HG03378 (cell line): ENCODE results near the gene TAGLN.

Experiments used
- ATAC-seq: cut with Tn5 transposase; IDR thresholded peaks from one replicate; pipeline ENCODE4 v1.9.1; 2021; ENCODE audit warnings: mild to moderate bottlenecking, moderate library complexity; ENCODE audit not compliant: unreplicated experiment

The TAGLN gene

GRCh38 chr11:117199053-117199915, at the start of gene TAGLN:
Gene TAGLN (plus strand): TSS chr11:117199370. CDS start chr11:117203014, 3,644 bp downstream.
- ATAC-seq = no peak

DNA sequence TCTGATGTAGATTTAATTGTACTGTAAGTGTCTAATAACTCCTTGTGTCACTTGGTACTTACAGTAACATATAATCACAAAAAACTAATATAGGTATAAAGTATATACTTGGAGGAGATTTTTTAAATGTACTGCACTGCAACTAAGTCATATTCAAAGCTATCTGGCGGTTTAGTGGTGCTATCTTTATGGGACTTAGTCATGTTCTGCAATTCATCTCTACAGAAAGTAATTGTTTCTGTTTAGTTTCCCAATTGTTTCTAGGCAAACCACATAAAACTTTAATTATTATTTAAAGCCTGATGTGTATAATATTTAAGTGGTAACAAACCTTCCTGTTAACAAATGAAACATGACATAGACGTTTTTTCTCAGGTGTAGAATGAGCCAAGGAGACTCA, 47.1 kb upstream of the TAGLN start:
- no peak for ATAC-seq

GRCh38 chr11:117154468-117154867, 44.7 kb upstream of the TAGLN start:
- no peak for ATAC-seq

DNA sequence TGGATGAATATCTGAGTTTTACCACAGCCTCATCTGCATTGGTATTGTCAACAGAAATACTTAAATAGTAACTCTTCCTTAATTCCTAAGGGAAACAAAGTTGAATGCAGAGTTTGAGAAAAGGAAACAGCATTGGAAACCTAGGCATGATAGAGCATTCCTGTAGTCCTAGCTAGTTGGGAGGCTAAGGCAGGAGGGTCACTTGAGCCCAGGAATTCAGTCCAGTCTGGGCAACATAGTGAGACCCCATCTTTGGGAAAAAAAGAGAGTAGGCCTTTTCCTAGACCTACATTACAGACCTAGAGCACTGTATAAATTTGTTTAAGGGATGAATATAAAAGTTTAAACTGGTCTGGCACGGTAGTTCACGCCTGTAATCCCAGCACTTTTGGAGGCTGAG, 41.7 kb upstream of the TAGLN start:
- ATAC-seq = no peak

- ATAC-seq = no peak
Observed at GRCh38 chr11:117159892-117160291, 39.3 kb upstream of the TAGLN start.

- ATAC-seq = no peak
Observed at GRCh38 chr11:117160826-117161225, 38.3 kb upstream of the TAGLN start.

- no peak for ATAC-seq
Observed at GRCh38 chr11:117166491-117166890, 32.7 kb upstream of the TAGLN start.

GRCh38 chr11:117169736-117170135, 29.4 kb upstream of the TAGLN start:
- no peak for ATAC-seq

DNA sequence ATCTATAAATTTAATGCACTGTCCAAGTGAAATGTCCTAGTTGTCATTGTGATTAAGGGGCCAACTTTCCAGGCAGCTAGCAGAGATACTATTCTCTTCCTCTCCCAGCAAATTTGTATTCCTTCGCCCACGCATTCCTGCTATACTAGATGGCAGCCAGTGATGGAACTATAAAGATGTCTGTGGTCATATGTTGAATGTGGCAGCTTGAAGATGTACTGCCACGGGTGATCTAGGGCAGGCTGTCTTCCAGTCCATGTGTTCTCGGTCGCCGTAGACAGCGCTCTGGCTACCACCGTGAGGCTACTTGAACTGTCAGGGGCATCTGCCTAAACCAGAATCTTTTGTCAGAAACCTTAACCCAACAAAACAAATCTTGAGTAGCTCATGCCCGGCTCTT, 29.0 kb upstream of the TAGLN start:
- ATAC-seq = no peak

- no peak for ATAC-seq
Observed at GRCh38 chr11:117171007-117171403, 28.2 kb upstream of the TAGLN start.

DNA sequence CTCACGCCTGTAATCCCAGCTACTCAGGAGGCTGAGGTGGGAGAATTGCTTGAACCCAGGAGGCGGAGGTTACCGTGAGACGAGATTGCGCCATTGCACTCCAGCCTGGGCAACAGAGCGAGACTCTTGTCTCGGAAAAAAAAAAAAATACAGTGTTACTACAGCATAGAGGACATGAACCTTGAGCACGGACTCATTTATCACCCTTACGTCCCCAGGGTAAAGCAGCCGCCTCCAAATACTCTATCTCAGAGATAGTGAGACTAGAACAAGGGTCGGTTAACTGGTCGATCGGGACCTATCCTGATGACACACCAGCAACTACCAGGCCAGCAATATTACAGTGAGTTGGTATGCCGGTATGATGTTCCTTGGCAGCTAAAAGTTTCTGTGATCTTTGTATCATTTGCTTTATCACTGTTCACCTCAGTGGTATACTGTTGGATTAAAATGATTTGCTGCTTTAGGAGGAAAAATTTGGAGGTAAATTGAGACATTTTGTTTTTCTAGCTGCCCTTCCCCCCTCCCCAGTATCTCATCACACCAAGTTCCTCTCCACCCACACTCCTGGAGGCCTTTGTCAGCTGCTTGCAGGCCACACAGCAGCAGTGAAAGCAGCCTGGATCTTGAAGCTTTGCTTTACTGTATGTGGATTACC, 27.6 kb upstream of the TAGLN start:
- ATAC-seq = no peak

DNA sequence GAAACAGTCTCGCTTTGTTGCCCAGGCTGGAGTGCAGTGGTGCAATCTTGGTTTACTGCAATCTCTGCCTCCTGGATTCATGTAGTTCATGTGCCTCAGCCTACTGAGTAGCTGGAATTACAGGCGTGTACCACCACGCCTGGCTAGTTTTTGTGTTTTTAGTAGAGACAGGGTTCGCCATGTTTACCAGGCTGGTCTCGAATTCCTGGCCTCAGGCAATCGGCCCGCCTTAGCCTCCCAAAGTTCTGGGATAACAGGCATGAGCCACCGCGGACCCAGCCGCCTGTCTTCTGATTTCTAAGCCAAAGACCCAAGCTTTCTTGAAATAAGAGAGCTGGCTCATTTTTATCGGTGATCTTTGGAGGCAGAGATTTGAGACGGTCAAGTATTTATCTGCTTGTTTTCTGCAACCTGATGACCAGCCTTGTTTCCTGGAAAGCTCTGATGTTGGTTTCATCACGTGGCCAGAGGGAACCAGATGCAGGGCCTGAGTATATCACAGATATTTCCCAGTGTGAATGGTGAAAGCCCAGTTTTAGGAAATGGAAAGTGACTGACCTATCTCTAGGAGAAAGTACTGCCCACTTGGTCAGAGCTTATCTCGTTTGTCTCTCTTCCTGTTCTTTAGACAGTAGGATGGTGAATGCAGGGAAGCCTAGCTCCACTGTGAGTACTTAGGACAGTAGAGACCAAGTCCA, 26.3 kb upstream of the TAGLN start:
- no peak for ATAC-seq

- no peak for ATAC-seq
Observed at GRCh38 chr11:117175104-117175503, 24.1 kb upstream of the TAGLN start.

- no peak for ATAC-seq
Observed at GRCh38 chr11:117175781-117176180, 23.4 kb upstream of the TAGLN start.

DNA sequence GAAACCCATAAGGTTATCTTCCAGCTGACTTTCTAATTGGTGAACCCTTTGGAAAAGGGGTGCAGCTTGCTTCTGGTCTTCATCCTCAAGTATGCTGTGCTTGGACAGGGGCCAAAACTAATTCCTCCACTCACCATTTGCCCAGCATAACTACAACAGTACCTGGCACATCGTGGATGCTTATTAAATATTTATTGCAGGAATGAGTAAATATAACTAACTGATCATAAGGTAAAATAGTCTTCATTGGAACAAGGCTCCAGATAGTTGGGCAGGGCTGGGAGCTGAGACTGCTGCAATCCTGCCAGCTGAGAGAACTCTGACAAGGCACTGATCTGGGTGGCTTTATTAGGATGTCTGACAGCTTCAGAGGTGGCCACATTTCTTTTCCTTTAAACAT, 23.0 kb upstream of the TAGLN start:
- ATAC-seq = no peak

GRCh38 chr11:117177534-117178209, 21.5 kb upstream of the TAGLN start:
- ATAC-seq = no peak

- ATAC-seq = peak; percentile 83
Observed at GRCh38 chr11:117178210-117179034, 20.7 kb upstream of the TAGLN start, which contains the start of gene SIDT2. Gene SIDT2 (plus strand): TSS chr11:117178743. CDS start chr11:117179264, 521 bp downstream.

GRCh38 chr11:117179048-117179999, 19.8 kb upstream of the TAGLN start:
- peak; percentile 5 for ATAC-seq

- no peak for ATAC-seq
Observed at GRCh38 chr11:117180020-117180419, 19.1 kb upstream of the TAGLN start.
